HG03432 (cell line): ENCODE data around the gene ARHGAP19.
A peak's percentile ranks its signal among the peaks of the same experiment; 100 is the strongest.

Experiments
- ATAC-seq: cut with Tn5 transposase; IDR thresholded peaks from one replicate; pipeline ENCODE4 v1.9.1; 2021; ENCODE audit warnings: mild to moderate bottlenecking, moderate library complexity; ENCODE audit not compliant: unreplicated experiment

ARHGAP19 gene

GRCh38 chr10:97292097-97292861 lies at the start of gene ARHGAP19:
ARHGAP19 (minus strand) TSS chr10:97292637; CDS start chr10:97292627, 10 bp downstream.
- ATAC-seq, result peak; percentile 96

- ATAC-seq, result no peak
Measured at GRCh38 chr10:97341416-97341815, 49.0 kb upstream of the ARHGAP19 start.

- no peak for ATAC-seq
Measured at GRCh38 chr10:97338041-97338440, 45.6 kb upstream of the ARHGAP19 start.

- no peak for ATAC-seq
Measured at GRCh38 chr10:97336942-97337831, 44.8 kb upstream of the ARHGAP19 start.

GRCh38 chr10:97336446-97336845 lies 44.0 kb upstream of the ARHGAP19 start:
- ATAC-seq, result no peak

GRCh38 chr10:97336006-97336405 lies 43.6 kb upstream of the ARHGAP19 start:
- no peak for ATAC-seq

- ATAC-seq, result no peak
Measured at GRCh38 chr10:97335188-97335619, 42.8 kb upstream of the ARHGAP19 start.

- ATAC-seq, result peak; percentile 90
Measured at GRCh38 chr10:97334370-97335175, 42.1 kb upstream of the ARHGAP19 start, which contains the start of gene FRAT2. FRAT2 (minus strand) TSS chr10:97334729; CDS start chr10:97334572, 157 bp downstream.

GRCh38 chr10:97333601-97334369 lies 41.3 kb upstream of the ARHGAP19 start:
- peak; percentile 30 for ATAC-seq

GRCh38 chr10:97333351-97333600 lies 40.8 kb upstream of the ARHGAP19 start:
- ATAC-seq, result no peak

- no peak for ATAC-seq
Measured at GRCh38 chr10:97332591-97333350, 40.3 kb upstream of the ARHGAP19 start.

GRCh38 chr10:97331153-97331703 lies 38.8 kb upstream of the ARHGAP19 start:
- no peak for ATAC-seq

- no peak for ATAC-seq
Measured at GRCh38 chr10:97329766-97330165, 37.3 kb upstream of the ARHGAP19 start.

GRCh38 chr10:97328646-97329453 lies 36.4 kb upstream of the ARHGAP19 start:
- no peak for ATAC-seq

GRCh38 chr10:97327348-97328294 lies 35.2 kb upstream of the ARHGAP19 start:
- no peak for ATAC-seq

- no peak for ATAC-seq
Measured at GRCh38 chr10:97325754-97326153, 33.3 kb upstream of the ARHGAP19 start.

- no peak for ATAC-seq
Measured at GRCh38 chr10:97323501-97323900, 31.1 kb upstream of the ARHGAP19 start.
